ENCODE results near the gene FAXDC2.

- TF ChIP-seq CTCF (IDR thresholded peaks at IDR 0.05) (no peak), EZH2 (IDR thresholded peaks at IDR 0.05) (no peak)
These were observed 31.6 kb upstream of the FAXDC2 start for GRCh38 chr5:154881986-154882385.

Measured in neural progenitor cell (in vitro differentiated cells).